ENCODE results near the gene KIAA0753. TPM values are rescaled to one million over a fixed set of nuclear protein-coding genes. Genes with fewer than 3 reads are reported as not detected.

KIAA0753 gene
- total RNA-seq, 1 experiment from 2014 or later: 6.9 TPM

GRCh38 chr17:6668727-6669425, 28.4 kb upstream of the KIAA0753 start:
- peak overlapping the region; percentile 72 for H3K9ac ChIP-seq (ENCODE audit: low read length)
- H3F3A ChIP-seq (ENCODE audit: low read length, unreplicated experiment): no peaks in the 10 kb centered on the region
- H2AFZ ChIP-seq (ENCODE audit: low read length): no peak overlapping the region
- ATAC-seq (no peak; the same call in 1 of the 2 replicates), DNase-seq (no peak)
- no TSS peak for BruUV-seq (replicated peaks)
- no peak for TF ChIP-seq CTCF (conservative IDR thresholded peaks at IDR 0.05; ENCODE audit: low read depth, low read length)
- H3K27me3 ChIP-seq (ENCODE audit: low read length): no peaks in the 10 kb centered on the region
- H3K4me1 ChIP-seq (ENCODE audit: insufficient read depth, low read length): peaks cover 31% of the 10 kb centered on the region
- H3K9me3 ChIP-seq (ENCODE audit: low read length): no peaks in the 10 kb centered on the region
- H3K4me3 ChIP-seq (ENCODE audit: low read length): no peak overlapping the region; the same call in 1 of the 2 replicates
- intact Hi-C loops (cut with micrococcal nuclease): loop anchor here (5.0 kb wide), 1 partner anchor 353 kb away; the partner anchor contains the start of gene BCL6B
- ChIA-PET CTCF (no interaction called here), POLR2A (ENCODE audit: unreplicated experiment) (no interaction called here)
- H3K4me2 ChIP-seq (ENCODE audit: low read length): peak overlapping the region; percentile 78
- no peaks in the 10 kb centered on the region for H3K9me2 ChIP-seq (replicated peaks; ENCODE audit: low read length)
- no peaks in the 10 kb centered on the region for H4K20me1 ChIP-seq (ENCODE audit: low read length)
- H3K79me2 ChIP-seq (ENCODE audit: low read length): no peaks in the 10 kb centered on the region
- peak overlapping the region; percentile 94 for H3K27ac ChIP-seq (ENCODE audit: low read length)
- H3K36me3 ChIP-seq (ENCODE audit: low read depth, low read length): no peaks in the 10 kb centered on the region

- POLR2A ChIA-PET (ENCODE audit: unreplicated experiment): no interaction called here
Observed at GRCh38 chr17:6668219-6668618, 27.7 kb upstream of the KIAA0753 start.

More at GRCh38 chr17:6668219-6668618, 27.7 kb upstream of the KIAA0753 start:
- Histone ChIP-seq H3K4me2 (ENCODE audit: low read length) (no peak overlapping the region), H2AFZ (ENCODE audit: low read length) (no peak overlapping the region), H3K4me3 (ENCODE audit: low read length) (no peak overlapping the region), H4K20me1 (ENCODE audit: low read length) (no peaks in the 10 kb centered on the region), H3F3A (ENCODE audit: low read length, unreplicated experiment) (no peaks in the 10 kb centered on the region), H3K27ac (ENCODE audit: low read length) (no peak overlapping the region; the same call in 1 of the 2 replicates), H3K9ac (ENCODE audit: low read length) (no peak overlapping the region), H3K9me3 (ENCODE audit: low read length) (no peaks in the 10 kb centered on the region), H3K9me2 (replicated peaks; ENCODE audit: low read length) (no peaks in the 10 kb centered on the region), H3K4me1 (ENCODE audit: insufficient read depth, low read length) (peaks cover 31% of the 10 kb centered on the region), H3K79me2 (ENCODE audit: low read length) (no peaks in the 10 kb centered on the region), H3K27me3 (ENCODE audit: low read length) (no peaks in the 10 kb centered on the region), H3K36me3 (ENCODE audit: low read depth, low read length) (no peaks in the 10 kb centered on the region)
- intact Hi-C loops (cut with micrococcal nuclease): loop anchor here (5.0 kb wide), 1 partner anchor 354 kb away; the partner anchor contains the start of gene BCL6B
- BruUV-seq (replicated peaks): no TSS peak
- CTCF ChIA-PET: no interaction called here
- no peak for TF ChIP-seq CTCF (conservative IDR thresholded peaks at IDR 0.05; ENCODE audit: low read depth, low read length)
- no peak for TF ChIP-seq EZH2phosphoT487 (IDR thresholded peaks at IDR 0.05; ENCODE audit: borderline replicate concordance, low read length)
- TF ChIP-seq EZH2 (IDR thresholded peaks at IDR 0.05; ENCODE audit: low read length, unreplicated experiment): no peak
- no peak for DNase-seq
- ATAC-seq: no peak
